NCI-H128 (cell line): Measurements from ENCODE around the gene ESPN.

Experiments used
- DNase-seq: peaks from one replicate; lab custom pipeline; 2025; ENCODE audit not compliant: unreplicated experiment; lab: John Stamatoyannopoulos, UW

The ESPN gene

DNA sequence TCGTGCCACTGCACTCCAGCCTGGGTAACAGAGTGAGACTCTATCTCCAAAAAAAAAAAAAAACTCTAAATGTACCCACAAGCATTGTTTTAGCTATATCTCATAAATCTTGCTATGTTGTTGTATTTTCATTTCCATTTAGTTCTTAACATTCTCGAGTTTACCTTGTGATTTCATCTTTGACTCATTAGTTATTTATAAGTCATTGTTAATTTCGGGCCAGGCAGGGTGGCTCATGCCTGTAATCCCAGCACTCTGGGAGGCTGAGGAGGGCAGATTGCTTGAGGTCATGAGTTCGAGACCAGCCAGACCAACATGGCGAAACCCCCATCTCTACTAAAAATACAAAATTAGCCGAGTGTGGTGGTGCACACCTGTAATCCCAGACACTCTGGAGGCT is 16.6 kb upstream of the ESPN start:
- DNase-seq: no peak

DNA sequence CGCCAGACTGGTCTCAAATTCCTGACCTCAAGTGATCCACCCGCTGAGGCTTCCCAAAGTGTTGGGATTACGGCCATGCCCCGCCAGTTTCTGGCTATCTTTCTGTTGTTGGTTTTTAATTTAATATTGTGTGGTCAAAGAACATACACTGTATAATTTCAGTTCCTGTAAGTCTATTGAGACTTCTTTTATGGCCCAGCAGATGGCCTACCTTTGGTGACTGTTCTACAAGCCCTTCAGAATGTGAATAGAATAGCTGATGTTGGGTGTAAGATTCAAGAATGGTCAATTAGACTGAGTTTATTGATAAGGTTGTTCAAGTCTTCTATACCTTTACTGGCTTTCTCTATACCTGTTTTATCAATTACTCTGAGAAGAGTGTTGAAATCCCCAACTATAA is 15.5 kb upstream of the ESPN start:
- no peak for DNase-seq

- DNase-seq: no peak
Observed at GRCh38 chr1:6409733-6410132, 14.8 kb upstream of the ESPN start.

GRCh38 chr1:6410248-6410893 is 14.2 kb upstream of the ESPN start:
- DNase-seq: no peak

DNA sequence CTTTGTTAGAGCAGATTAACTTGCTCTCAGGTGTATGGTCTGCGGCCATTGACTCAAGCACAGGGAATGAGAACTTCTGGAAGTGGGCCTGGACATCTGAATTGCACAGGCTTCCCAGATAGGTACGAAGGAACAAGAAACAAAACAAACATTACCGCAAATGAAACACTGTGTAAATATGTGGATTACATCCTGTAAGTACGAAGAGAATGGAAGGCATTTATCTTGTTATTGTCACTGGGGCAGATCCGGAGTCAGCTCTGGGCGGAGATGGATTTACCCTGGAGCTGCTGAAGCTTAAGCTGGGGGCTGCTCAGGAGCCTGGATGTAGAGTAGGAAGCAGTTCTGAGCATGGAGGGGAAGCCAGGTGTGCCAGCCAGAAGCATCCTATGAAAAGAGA is 11.7 kb upstream of the ESPN start:
- DNase-seq: no peak

DNA sequence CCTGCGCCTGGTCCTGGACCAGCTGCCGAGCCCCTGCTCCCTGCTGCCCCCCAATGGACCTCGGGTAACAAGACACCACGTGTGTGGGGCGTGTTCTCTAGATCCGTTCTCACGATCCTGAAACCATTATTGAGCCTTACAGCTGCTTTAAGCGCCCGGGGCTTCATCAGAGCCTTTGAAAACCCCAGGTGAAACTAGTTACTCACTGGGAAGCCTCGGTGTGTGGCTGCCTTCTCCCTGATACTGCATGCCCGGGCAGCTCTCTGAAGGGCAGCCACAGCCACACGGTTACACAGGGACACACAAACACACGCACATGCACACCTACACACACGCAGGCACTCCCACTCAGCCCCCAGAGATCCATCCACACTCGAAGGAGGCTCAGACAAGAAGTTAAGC is 10.1 kb upstream of the ESPN start:
- DNase-seq: peak; percentile 52

GRCh38 chr1:6414881-6415626 is 9.5 kb upstream of the ESPN start:
- no peak for DNase-seq

GRCh38 chr1:6416295-6416656 is 8.3 kb upstream of the ESPN start:
- no peak for DNase-seq

DNA sequence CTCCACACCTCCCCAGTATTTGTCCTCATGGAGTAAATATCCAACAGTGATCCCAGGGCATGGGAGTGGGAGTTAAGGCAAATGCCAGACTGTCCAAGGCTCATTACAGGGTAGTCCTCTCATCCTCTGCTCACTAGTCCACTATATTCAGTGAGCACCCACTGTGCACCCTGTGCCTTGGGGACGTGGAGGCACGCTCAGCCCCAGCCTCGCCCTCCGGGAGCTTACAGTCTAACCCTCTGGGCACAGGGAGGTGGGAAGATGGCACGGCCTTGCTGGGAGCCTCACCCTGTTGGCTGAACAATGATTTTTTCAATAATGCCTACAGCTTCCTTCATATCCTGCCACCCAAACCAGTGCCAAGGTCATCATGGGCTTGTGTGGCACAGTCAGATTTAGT is 7.7 kb upstream of the ESPN start:
- DNase-seq: no peak

- no peak for DNase-seq
Observed at GRCh38 chr1:6417961-6418667, 6.5 kb upstream of the ESPN start.

DNA sequence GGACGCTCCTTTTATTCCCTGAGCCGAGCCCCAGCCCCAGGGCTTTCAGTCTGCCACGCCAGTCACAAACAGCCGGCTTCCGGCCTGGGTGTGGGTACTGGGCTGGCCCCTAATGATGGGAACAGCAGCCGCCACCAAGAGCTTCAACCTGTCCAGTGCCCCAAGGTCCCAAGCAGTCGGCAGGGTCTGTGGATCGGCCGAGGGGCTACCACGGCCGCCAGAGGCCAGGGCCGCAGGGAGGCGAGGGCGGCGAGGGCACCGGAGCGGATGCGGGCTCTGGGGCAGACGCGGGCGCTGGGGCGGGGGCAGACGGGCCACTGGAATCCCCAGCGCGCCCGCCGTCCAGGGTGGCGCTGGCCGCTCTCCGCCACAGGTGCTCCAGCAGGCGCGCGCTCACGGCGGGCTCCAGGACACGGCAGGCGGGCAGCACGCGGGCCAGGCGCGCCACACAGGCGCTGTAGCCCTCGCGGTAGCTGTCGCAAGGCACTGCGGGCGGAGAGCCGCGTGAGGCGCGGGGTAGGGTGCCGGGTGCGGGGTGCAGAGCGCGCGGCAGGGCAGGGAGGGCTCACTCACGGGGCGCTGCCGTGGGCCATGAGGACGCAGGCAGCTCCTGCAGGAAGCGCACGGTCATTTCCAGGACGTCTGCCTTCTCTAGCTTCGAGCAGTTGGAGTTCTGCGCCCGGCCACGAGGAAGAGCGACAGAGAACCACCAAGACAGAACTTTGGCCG is 5.7 kb upstream of the ESPN start:
- no peak for DNase-seq

DNA sequence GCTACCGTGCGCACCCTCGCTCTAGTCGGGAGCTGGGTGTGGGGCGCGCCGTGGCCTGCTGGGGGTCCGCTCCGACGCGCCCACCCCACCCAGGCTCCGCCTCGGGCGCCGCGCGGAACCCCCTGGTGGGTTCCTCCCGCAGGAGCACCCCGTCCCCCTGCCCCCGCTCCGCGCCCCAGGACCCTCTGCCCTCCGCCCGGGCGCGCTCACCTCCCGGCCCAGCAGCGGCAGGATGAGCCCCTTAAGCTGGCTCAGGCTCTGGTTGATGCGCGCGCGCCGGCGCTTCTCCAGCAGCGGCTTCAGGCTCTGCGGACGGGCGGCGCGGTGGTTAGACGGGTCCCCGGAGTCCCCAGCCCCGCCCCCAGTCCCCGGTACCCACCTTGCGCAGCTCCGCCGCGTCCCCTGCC is 5.2 kb upstream of the ESPN start:
- DNase-seq: no peak

- no peak for DNase-seq
Observed at GRCh38 chr1:6419804-6420453, 4.6 kb upstream of the ESPN start, which contains the start of gene HES2. HES2 (minus strand) TSS chr1:6419919; CDS start chr1:6419820, 99 bp downstream.

- DNase-seq: no peak
Observed at GRCh38 chr1:6420454-6421042, 4.0 kb upstream of the ESPN start.

GRCh38 chr1:6421266-6421665 is 3.3 kb upstream of the ESPN start:
- no peak for DNase-seq

- DNase-seq: peak; percentile 49
Observed at GRCh38 chr1:6423321-6423999, 1.1 kb upstream of the ESPN start.

DNA sequence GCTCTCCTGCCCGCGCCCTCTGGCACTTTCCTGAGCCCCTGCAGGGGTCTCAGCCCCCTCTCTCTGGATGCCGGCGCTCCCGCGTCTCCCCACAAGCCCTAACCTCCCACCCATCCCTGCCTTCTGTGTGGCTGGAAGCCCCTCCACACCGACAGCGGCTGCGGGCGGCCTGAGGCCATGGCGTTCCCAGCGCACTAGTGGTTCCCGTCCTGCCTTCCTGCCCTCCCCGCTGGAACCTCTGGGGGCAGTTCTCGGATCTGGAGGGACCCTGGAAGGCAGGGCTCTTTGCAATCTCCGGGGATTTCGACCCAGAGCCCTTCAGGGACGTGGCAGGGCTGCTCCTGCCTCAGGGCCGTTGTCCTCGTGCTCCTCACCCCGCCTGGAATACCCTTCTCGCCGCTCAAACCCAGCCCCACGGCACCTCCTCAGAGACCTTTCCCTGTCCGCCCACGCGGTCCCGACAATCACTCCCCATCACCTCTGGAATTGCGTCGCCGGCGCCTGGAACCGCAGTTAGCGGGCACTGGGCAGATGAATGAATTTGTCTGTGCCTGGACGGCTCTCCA is 493 bp upstream of the ESPN start:
- no peak for DNase-seq

DNA sequence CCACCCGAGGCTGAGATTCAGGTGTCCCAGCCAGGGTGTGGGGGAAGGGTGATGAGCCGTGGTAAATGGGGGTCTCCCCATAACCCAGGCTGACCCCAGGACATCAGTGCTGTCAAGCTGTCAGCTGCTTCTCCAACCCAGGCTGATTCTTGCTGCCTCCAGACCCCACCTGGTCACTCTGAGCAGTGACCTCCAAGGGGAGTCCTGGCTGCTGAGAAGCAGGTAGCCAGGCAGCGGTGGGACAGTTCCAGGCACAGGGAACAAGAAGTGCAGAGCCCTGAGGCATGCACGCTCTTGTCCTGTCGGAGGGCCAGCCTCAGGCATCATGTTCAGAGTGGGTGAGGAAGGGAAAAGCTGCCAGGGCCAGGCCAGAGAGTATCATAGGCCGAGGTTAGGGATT is 1.1 kb downstream of the ESPN start:
- no peak for DNase-seq

- no peak for DNase-seq
Observed at GRCh38 chr1:6426277-6426971, 1.8 kb downstream of the ESPN start.
